ENCODE measurements around the gene ZNF239.
"Not testable (repeated sequence)": the region's sequence is repeated elsewhere in the genome, so short reads cannot be mapped to it uniquely, and the experiment has no call there.

Gene ZNF239

GRCh38 chr10:43576580-43576979 is 2.2 kb upstream of the ZNF239 start:
- no peak for DNase-seq (ENCODE audit: low read depth)

DNA sequence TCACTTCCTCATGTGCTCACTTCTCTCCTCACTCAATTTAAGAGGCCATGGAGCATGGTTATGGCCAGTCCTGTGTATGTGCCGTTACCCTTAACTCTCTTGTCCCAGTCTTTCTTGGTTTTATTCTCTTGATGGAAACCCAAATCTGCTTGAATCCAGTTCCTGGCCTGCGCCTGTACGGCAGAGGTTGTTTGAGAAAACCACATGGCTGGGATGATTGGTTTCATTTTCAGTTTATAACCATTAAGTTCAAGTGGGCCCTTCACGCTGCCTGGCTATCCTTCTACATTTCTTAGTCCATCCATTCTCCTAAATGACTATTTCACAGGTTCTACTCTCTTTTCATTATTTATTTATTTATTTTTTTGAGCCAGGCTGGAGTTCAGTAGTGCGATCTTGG is 1.6 kb upstream of the ZNF239 start:
- no peak for DNase-seq (ENCODE audit: low read depth)

DNA sequence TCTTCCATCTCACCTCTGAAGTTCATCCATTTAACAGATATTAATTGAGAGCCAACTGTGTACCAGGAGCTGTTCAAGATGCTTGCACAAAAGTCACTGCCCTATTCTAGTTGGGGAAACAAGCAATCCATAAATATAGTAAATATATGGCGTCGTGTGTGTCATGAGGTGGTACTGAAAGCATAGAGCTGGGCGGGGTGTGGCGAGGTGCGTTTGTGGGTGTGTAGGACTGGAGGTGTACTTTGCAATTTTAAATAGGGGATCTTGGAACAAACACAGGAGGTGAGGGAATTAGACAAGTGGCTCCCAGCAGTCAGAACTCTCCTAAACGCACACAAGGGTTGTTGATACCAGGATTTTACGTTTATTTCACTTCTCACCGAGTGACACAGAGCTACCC is 490 bp upstream of the ZNF239 start:
- no peak for DNase-seq (ENCODE audit: low read depth)

DNA sequence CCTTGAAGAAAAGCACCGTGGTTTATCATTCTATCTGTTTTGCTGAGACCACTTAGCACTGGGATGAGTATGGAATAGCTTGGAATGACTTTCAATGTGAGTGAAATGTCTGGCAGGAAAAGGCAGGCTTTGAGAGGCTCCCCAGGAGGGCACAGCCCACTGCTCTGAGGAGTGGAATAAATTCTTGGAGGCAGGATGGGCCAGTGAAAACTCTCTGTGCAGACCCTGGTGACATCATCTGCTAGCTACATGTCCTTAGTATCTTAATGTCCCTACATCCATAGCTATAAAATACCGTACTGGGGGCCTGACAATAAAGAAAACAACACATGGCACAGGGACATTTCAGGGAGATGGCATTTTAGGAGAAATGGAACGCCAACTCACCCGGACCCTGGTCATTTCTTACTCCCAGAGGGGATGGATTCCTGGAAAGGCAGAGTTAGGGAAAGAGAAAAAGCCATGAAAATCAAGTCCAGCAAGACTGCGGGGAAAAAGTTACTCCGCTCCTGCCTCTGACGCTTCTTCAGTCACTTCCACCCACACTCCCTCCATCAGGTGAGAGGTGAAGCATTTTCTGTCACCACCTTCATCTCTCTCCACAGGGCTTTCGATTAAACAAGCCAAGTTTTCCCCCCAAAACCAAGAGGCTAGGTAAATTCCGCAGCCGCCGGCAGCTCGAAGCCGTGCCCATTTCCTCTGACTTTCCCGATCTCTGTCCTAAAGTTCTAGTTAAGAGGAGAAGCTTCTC is 991 bp downstream of the ZNF239 start:
- no peak for DNase-seq (ENCODE audit: low read depth)

GRCh38 chr10:43570971-43571370 is 3.4 kb downstream of the ZNF239 start:
- DNase-seq (ENCODE audit: low read depth), result no peak

DNA sequence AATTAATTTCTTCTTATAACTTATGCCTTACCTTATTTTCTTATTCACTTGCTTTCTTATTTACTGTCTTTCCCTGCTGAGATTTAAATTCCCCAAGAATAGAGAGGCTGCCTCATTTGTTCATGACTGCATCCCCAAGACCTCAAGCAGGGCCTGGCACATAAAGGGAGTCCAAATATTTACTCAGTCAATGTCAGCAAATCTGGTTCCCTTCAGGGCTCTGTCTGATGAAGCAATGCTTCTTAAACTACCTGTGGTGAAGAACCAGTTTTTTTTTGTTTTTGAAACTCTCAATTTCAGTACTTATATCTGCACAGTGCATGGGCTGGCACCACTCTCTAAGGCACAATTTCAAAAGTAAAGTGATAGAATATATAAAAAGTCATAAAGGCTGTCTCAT is 4.7 kb downstream of the ZNF239 start:
- no peak for DNase-seq (ENCODE audit: low read depth)

- DNase-seq (ENCODE audit: low read depth), result no peak
These were observed 17.2 kb downstream of the ZNF239 start for GRCh38 chr10:43557214-43557613.

GRCh38 chr10:43543746-43544145 is 30.7 kb downstream of the ZNF239 start:
- not testable (repeated sequence) for DNase-seq (ENCODE audit: low read depth)

DNA sequence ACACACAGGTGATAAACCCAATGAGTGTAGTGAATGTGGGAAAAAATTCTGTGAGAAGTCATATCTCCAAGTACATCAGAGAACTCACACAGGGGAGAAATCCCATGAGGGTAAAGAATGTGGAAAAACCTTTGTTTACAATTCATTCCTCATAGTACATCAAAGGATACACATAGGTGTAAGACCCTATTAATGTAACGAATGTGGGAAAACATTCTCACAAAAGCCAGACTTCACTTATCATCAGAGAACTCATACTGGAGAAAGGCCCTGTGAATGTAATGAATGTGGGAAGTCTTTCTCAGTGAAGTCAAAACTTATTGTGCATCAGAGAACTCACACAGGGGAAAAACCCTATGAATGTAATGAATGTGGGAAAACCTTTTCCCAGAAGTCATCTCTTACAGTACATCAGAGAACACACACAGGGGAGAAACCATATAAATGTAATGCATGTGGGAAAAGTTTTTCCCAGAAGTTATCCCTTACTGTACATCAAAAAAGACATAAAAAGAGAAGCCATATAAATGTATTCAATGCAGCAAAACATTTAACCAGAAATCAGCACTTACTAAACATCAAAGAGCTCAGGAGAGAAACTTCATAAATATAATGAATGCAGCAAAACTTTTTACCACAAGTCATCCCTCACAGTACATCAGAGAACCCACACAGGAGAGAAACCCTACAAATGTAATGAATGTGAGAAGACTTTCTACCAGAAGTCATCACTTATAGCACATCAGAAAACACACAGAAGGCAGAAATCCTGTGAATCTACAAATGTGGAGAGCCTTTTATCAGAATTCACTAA is 49.8 kb downstream of the ZNF239 start:
- DNase-seq (ENCODE audit: low read depth), result no peak
